Stimulated activated CD4-positive, alpha-beta T cell treated with anti-CD3 and anti-CD28 coated beads, Interleukin-15, amount 100 ng/mL, for 48 hours (primary cell): Measurements from ENCODE around the gene FERD3L.

Experiments used
- DNase-seq, 2 donors: peaks; one replicate each; pipeline ENCODE4 v3.0.0-alpha.2; 2020; ENCODE audit warnings: low read depth in 2 of 2

The FERD3L gene

GRCh38 chr7:19101472-19101871 lies 43.7 kb downstream of the FERD3L start:
- no peak for DNase-seq

- DNase-seq = no peak
Observed at GRCh38 chr7:19099924-19100323, 45.3 kb downstream of the FERD3L start.

GRCh38 chr7:19099194-19099593 lies 46.0 kb downstream of the FERD3L start:
- no peak for DNase-seq

GRCh38 chr7:19098510-19098909 lies 46.7 kb downstream of the FERD3L start:
- no peak for DNase-seq

- DNase-seq = no peak
Observed at GRCh38 chr7:19097165-19098055, 47.8 kb downstream of the FERD3L start.

DNA sequence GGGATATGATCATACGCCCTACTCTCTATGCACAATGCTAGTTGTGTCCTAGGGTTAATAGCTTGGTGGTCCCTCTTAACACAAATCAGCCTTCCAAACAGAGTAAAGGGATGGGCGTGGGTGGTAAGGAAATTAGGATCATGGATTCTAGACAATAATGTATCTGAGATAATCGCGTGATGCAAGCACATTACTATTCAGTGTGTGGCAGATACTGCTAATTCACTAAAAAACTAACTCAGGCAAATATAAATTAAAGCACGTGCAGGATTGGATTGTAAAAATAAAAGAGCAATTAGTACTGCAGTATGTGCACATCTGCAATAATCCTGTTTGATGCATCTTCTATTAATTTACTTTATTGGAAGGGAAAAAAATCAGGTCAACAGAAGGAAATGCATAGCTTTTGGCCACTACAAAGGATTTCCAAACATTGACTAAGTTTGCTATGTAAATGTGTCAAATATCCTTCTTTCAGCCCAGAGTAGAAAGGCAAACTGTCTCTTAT lies 49.8 kb downstream of the FERD3L start:
- no peak for DNase-seq
